DMS114 treated with DMSO at 0.1 percent for 48 hours (cell line): ENCODE data around the gene C1R.
"Not testable (repeated sequence)": the region's sequence is repeated elsewhere in the genome, so short reads cannot be mapped to it uniquely, and the experiment has no call there.

Experiments used
- DNase-seq: peaks from one replicate; lab custom pipeline; 2025; ENCODE audit not compliant: unreplicated experiment; lab: John Stamatoyannopoulos, UW

Gene C1R

GRCh38 chr12:7069386-7069785, 22.9 kb downstream of the C1R start:
- DNase-seq: no peak

- no peak for DNase-seq
These were observed 23.3 kb downstream of the C1R start for GRCh38 chr12:7068994-7069346.

- no peak for DNase-seq
These were observed 23.8 kb downstream of the C1R start for GRCh38 chr12:7068240-7068993.

- DNase-seq: no peak
These were observed 25.1 kb downstream of the C1R start for GRCh38 chr12:7067096-7067495.

GRCh38 chr12:7066596-7066995, 25.6 kb downstream of the C1R start:
- no peak for DNase-seq

- no peak for DNase-seq
These were observed 27.1 kb downstream of the C1R start for GRCh38 chr12:7065073-7065623.

GRCh38 chr12:7064516-7064915, 27.7 kb downstream of the C1R start:
- DNase-seq: no peak

GRCh38 chr12:7061596-7061995, 30.6 kb downstream of the C1R start:
- no peak for DNase-seq

GRCh38 chr12:7061138-7061537, 31.1 kb downstream of the C1R start:
- no peak for DNase-seq

- peak; percentile 74 for DNase-seq
These were observed 31.8 kb downstream of the C1R start, which contains the start of gene C1S for GRCh38 chr12:7060353-7060954. TSS of gene C1S (plus strand) at chr12:7060718. CDS start at chr12:7061913, 1,195 bp downstream.

GRCh38 chr12:7059780-7060179, 32.5 kb downstream of the C1R start:
- DNase-seq: no peak

GRCh38 chr12:7058850-7059395, 33.3 kb downstream of the C1R start:
- no peak for DNase-seq

GRCh38 chr12:7058163-7058845, 33.9 kb downstream of the C1R start:
- no peak for DNase-seq

GRCh38 chr12:7055736-7056135, 36.5 kb downstream of the C1R start:
- not testable (repeated sequence) for DNase-seq

GRCh38 chr12:7054925-7055324, 37.3 kb downstream of the C1R start:
- DNase-seq: no peak

- DNase-seq: not testable (repeated sequence)
These were observed 42.3 kb downstream of the C1R start for GRCh38 chr12:7049973-7050372.

- not testable (repeated sequence) for DNase-seq
These were observed 42.7 kb downstream of the C1R start for GRCh38 chr12:7049445-7049951.

- no peak for DNase-seq
These were observed 44.9 kb downstream of the C1R start for GRCh38 chr12:7047306-7047705.

- no peak for DNase-seq
These were observed 45.7 kb downstream of the C1R start for GRCh38 chr12:7046383-7047105.

GRCh38 chr12:7045913-7046312, 46.3 kb downstream of the C1R start:
- no peak for DNase-seq

- peak; percentile 10 for DNase-seq
These were observed 49.4 kb downstream of the C1R start for GRCh38 chr12:7042842-7043241.
